ENCODE measurements around the gene FBXL13.
"Not testable (repeated sequence)": the region's sequence is repeated elsewhere in the genome, so short reads cannot be mapped to it uniquely, and the experiment has no call there.

FBXL13 gene

DNA sequence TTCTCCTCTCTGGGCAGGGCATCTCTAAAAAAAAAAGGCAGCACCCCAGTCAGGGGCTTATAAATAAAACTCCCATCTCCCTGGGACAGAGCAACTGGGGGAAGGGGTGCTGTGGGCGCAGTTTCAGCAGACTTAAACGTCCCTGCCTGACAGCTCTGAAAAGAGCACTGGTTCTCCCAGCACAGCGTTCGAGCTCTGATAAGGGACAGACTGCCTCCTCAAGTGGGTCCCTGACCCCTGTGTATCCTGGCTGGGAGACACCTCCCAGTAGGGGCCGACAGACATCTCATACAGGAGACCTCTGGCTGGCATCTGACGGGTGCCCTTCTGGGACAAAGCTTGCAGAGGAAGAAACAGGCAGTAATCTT, 32.1 kb upstream of the FBXL13 start:
- not testable (repeated sequence) for H3K27me3 ChIP-seq (ENCODE audit: insufficient read depth, low read length, poor library complexity); H4K8ac ChIP-seq (ENCODE audit: low read depth, low read length); H3K9ac ChIP-seq (ENCODE audit: low read length); H2BK5ac ChIP-seq (ENCODE audit: low read length); H4K5ac ChIP-seq (ENCODE audit: low read length); H3K27ac ChIP-seq (ENCODE audit: low read depth, low read length); H2BK120ac ChIP-seq (ENCODE audit: low read depth, low read length); H2BK15ac ChIP-seq (replicated peaks; ENCODE audit: low read depth); H3K36me3 ChIP-seq (ENCODE audit: control insufficient read depth, insufficient read depth, low read length); H3K4ac ChIP-seq (ENCODE audit: low read depth, low read length); H3K4me1 ChIP-seq (ENCODE audit: control insufficient read depth, low read depth, low read length); H3K4me2 ChIP-seq (ENCODE audit: low read length); H3K23ac ChIP-seq (ENCODE audit: low read length); H3K79me2 ChIP-seq (ENCODE audit: control insufficient read depth, insufficient read depth, low read length); H2AK5ac ChIP-seq (ENCODE audit: low read length); H3K4me3 ChIP-seq (ENCODE audit: low read length); H3K79me1 ChIP-seq (ENCODE audit: low read length)
- DNase-seq: peak; percentile 5
- peak overlapping the region; percentile 31 for H3K18ac ChIP-seq (ENCODE audit: low read length)
- H3K56ac ChIP-seq (ENCODE audit: low read length): peak overlapping the region; percentile 25
- no CpG with 5 or more reads among the region's 6 CpGs for WGBS (ENCODE audit: extremely low coverage, insufficient coverage, low lambda C conversion rate)

GRCh38 chr7:103106005-103106702, 31.6 kb upstream of the FBXL13 start:
- Histone ChIP-seq H2AK5ac (ENCODE audit: low read length) (no peak overlapping the region), H3K9ac (ENCODE audit: low read length) (no peak overlapping the region), H2BK15ac (replicated peaks; ENCODE audit: low read depth) (no peak overlapping the region), H3K4me1 (ENCODE audit: control insufficient read depth, low read depth, low read length) (no peaks in the 10 kb centered on the region), H2BK120ac (ENCODE audit: low read depth, low read length) (no peak overlapping the region), H4K8ac (ENCODE audit: low read depth, low read length) (no peak overlapping the region), H3K56ac (ENCODE audit: low read length) (no peak overlapping the region), H3K23ac (ENCODE audit: low read length) (no peak overlapping the region), H3K27me3 (ENCODE audit: insufficient read depth, low read length, poor library complexity) (no peaks in the 10 kb centered on the region), H3K18ac (ENCODE audit: low read length) (no peak overlapping the region), H3K4ac (ENCODE audit: low read depth, low read length) (no peak overlapping the region), H3K4me3 (ENCODE audit: low read length) (no peak overlapping the region), H3K27ac (ENCODE audit: low read depth, low read length) (no peak overlapping the region), H3K79me2 (ENCODE audit: control insufficient read depth, insufficient read depth, low read length) (no peaks in the 10 kb centered on the region), H3K79me1 (ENCODE audit: low read length) (no peaks in the 10 kb centered on the region), H3K36me3 (ENCODE audit: control insufficient read depth, insufficient read depth, low read length) (no peaks in the 10 kb centered on the region), H2BK5ac (ENCODE audit: low read length) (no peak overlapping the region), H3K4me2 (ENCODE audit: low read length) (no peak overlapping the region), H4K5ac (ENCODE audit: low read length) (no peak overlapping the region)
- WGBS (ENCODE audit: extremely low coverage, insufficient coverage, low lambda C conversion rate): no CpG with 5 or more reads among the region's 12 CpGs
- peak; percentile 78 for DNase-seq

DNA sequence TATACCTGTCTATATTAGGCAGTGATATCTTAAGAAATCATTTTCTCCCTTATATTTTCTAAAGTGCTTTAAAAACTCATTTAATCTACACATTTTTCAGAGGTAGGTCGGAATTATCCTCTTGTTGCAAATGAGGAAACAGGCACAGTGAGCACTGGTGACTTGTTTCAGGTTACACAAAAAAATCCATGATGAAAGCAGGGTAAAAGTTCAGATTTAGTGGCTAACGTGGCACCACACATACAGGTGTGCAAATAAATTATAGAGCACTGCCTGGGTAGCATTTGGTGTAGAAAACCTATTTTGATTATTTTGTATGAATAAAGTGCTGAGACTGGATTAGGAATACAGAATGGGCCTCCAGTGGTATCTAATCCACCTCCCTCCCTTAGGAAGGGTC, 26.9 kb upstream of the FBXL13 start:
- Histone ChIP-seq H3K27me3 (ENCODE audit: insufficient read depth, low read length, poor library complexity) (no peaks in the 10 kb centered on the region), H3K4me2 (ENCODE audit: low read length) (no peak overlapping the region), H3K36me3 (ENCODE audit: control insufficient read depth, insufficient read depth, low read length) (no peaks in the 10 kb centered on the region), H3K23ac (ENCODE audit: low read length) (no peak overlapping the region), H3K79me2 (ENCODE audit: control insufficient read depth, insufficient read depth, low read length) (no peaks in the 10 kb centered on the region), H3K27ac (ENCODE audit: low read depth, low read length) (no peak overlapping the region), H3K56ac (ENCODE audit: low read length) (no peak overlapping the region), H4K5ac (ENCODE audit: low read length) (no peak overlapping the region), H3K79me1 (ENCODE audit: low read length) (no peaks in the 10 kb centered on the region), H3K4ac (ENCODE audit: low read depth, low read length) (no peak overlapping the region), H2BK15ac (replicated peaks; ENCODE audit: low read depth) (no peak overlapping the region), H4K8ac (ENCODE audit: low read depth, low read length) (no peak overlapping the region), H2AK5ac (ENCODE audit: low read length) (no peak overlapping the region), H3K4me1 (ENCODE audit: control insufficient read depth, low read depth, low read length) (no peaks in the 10 kb centered on the region), H2BK120ac (ENCODE audit: low read depth, low read length) (no peak overlapping the region), H2BK5ac (ENCODE audit: low read length) (no peak overlapping the region), H3K18ac (ENCODE audit: low read length) (no peak overlapping the region), H3K9ac (ENCODE audit: low read length) (no peak overlapping the region), H3K4me3 (ENCODE audit: low read length) (no peak overlapping the region)
- no peak for DNase-seq
- no CpG with 5 or more reads among the region's 2 CpGs for WGBS (ENCODE audit: extremely low coverage, insufficient coverage, low lambda C conversion rate)

DNA sequence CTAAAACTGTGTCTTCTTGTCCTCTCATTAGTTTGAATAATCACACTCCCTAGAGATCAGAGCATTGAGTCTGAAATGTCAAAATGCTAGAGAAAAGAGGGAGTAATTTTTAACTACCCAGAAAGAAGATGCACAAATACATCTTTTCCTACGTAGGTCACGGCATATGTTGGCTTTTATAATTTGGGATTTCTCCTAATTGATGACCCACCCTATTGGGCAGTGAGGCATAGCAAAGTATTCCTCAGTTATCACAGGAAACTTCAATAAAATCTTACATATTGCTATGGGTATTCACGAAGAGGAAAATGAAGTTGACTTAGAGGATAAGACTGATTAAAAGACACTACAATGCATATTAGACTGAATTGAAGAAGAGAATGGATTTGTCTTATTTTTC, 25.8 kb upstream of the FBXL13 start:
- no peak overlapping the region for H2BK15ac ChIP-seq (replicated peaks; ENCODE audit: low read depth)
- H3K79me1 ChIP-seq (ENCODE audit: low read length): no peaks in the 10 kb centered on the region
- whole genome bisulfite sequencing (ENCODE audit: extremely low coverage, insufficient coverage, low lambda C conversion rate): no CpG with 5 or more reads among the region's 3 CpGs
- H2BK5ac ChIP-seq (ENCODE audit: low read length): no peak overlapping the region
- H3K56ac ChIP-seq (ENCODE audit: low read length): no peak overlapping the region
- no peaks in the 10 kb centered on the region for H3K27me3 ChIP-seq (ENCODE audit: insufficient read depth, low read length, poor library complexity)
- H4K8ac ChIP-seq (ENCODE audit: low read depth, low read length): no peak overlapping the region
- no peak overlapping the region for H3K4me3 ChIP-seq (ENCODE audit: low read length)
- no peak overlapping the region for H3K27ac ChIP-seq (ENCODE audit: low read depth, low read length)
- H3K4me2 ChIP-seq (ENCODE audit: low read length): no peak overlapping the region
- H4K5ac ChIP-seq (ENCODE audit: low read length): no peak overlapping the region
- H2BK120ac ChIP-seq (ENCODE audit: low read depth, low read length): no peak overlapping the region
- no peak for DNase-seq
- no peaks in the 10 kb centered on the region for H3K4me1 ChIP-seq (ENCODE audit: control insufficient read depth, low read depth, low read length)
- H3K9ac ChIP-seq (ENCODE audit: low read length): no peak overlapping the region
- no peaks in the 10 kb centered on the region for H3K36me3 ChIP-seq (ENCODE audit: control insufficient read depth, insufficient read depth, low read length)
- no peaks in the 10 kb centered on the region for H3K79me2 ChIP-seq (ENCODE audit: control insufficient read depth, insufficient read depth, low read length)
- no peak overlapping the region for H3K18ac ChIP-seq (ENCODE audit: low read length)
- H2AK5ac ChIP-seq (ENCODE audit: low read length): no peak overlapping the region
- no peak overlapping the region for H3K23ac ChIP-seq (ENCODE audit: low read length)
- no peak overlapping the region for H3K4ac ChIP-seq (ENCODE audit: low read depth, low read length)

DNA sequence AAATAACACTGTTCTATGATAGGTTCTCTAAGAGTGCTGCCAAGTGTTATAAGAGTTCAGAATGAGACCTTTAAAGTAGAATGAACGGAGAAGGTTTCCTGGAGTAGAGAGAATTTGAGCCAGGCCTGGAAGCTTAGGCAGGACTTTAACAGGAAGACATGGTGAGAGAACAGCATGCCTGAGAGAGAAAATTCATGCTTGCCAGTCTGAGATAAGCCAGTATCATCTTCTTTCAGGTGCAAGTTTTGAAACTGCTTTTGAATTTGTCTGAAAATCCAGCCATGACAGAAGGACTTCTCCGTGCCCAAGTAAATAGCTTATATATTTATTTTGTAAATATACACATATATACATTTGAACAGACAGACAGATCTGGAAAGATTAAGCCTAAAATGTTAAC, 22.4 kb upstream of the FBXL13 start:
- H3K18ac ChIP-seq (ENCODE audit: low read length): no peak overlapping the region
- H3K9ac ChIP-seq (ENCODE audit: low read length): no peak overlapping the region
- no peak overlapping the region for H3K56ac ChIP-seq (ENCODE audit: low read length)
- H3K23ac ChIP-seq (ENCODE audit: low read length): no peak overlapping the region
- no CpG with 5 or more reads among the region's 2 CpGs for WGBS (ENCODE audit: extremely low coverage, insufficient coverage, low lambda C conversion rate)
- no peak overlapping the region for H3K4me2 ChIP-seq (ENCODE audit: low read length)
- no peak overlapping the region for H2BK15ac ChIP-seq (replicated peaks; ENCODE audit: low read depth)
- no peak overlapping the region for H3K27ac ChIP-seq (ENCODE audit: low read depth, low read length)
- H4K8ac ChIP-seq (ENCODE audit: low read depth, low read length): no peak overlapping the region
- no peaks in the 10 kb centered on the region for H3K79me1 ChIP-seq (ENCODE audit: low read length)
- H3K79me2 ChIP-seq (ENCODE audit: control insufficient read depth, insufficient read depth, low read length): no peaks in the 10 kb centered on the region
- H3K27me3 ChIP-seq (ENCODE audit: insufficient read depth, low read length, poor library complexity): no peaks in the 10 kb centered on the region
- no peak overlapping the region for H2BK5ac ChIP-seq (ENCODE audit: low read length)
- no peak overlapping the region for H4K5ac ChIP-seq (ENCODE audit: low read length)
- H3K4me1 ChIP-seq (ENCODE audit: control insufficient read depth, low read depth, low read length): no peaks in the 10 kb centered on the region
- H3K4ac ChIP-seq (ENCODE audit: low read depth, low read length): no peak overlapping the region
- H2AK5ac ChIP-seq (ENCODE audit: low read length): no peak overlapping the region
- no peak for DNase-seq
- no peaks in the 10 kb centered on the region for H3K36me3 ChIP-seq (ENCODE audit: control insufficient read depth, insufficient read depth, low read length)
- no peak overlapping the region for H2BK120ac ChIP-seq (ENCODE audit: low read depth, low read length)
- no peak overlapping the region for H3K4me3 ChIP-seq (ENCODE audit: low read length)

- no CpG with 5 or more reads among the region's 2 CpGs for WGBS (ENCODE audit: extremely low coverage, insufficient coverage, low lambda C conversion rate)
- not testable (repeated sequence) for H2BK5ac ChIP-seq (ENCODE audit: low read length); H3K79me2 ChIP-seq (ENCODE audit: control insufficient read depth, insufficient read depth, low read length); H3K79me1 ChIP-seq (ENCODE audit: low read length); DNase-seq; H2AK5ac ChIP-seq (ENCODE audit: low read length); H3K56ac ChIP-seq (ENCODE audit: low read length); H3K36me3 ChIP-seq (ENCODE audit: control insufficient read depth, insufficient read depth, low read length); H3K27ac ChIP-seq (ENCODE audit: low read depth, low read length); H3K4me1 ChIP-seq (ENCODE audit: control insufficient read depth, low read depth, low read length); H3K18ac ChIP-seq (ENCODE audit: low read length); H3K23ac ChIP-seq (ENCODE audit: low read length); H3K4me3 ChIP-seq (ENCODE audit: low read length); H4K5ac ChIP-seq (ENCODE audit: low read length); H3K4me2 ChIP-seq (ENCODE audit: low read length); H4K8ac ChIP-seq (ENCODE audit: low read depth, low read length); H3K4ac ChIP-seq (ENCODE audit: low read depth, low read length); H3K9ac ChIP-seq (ENCODE audit: low read length); H2BK120ac ChIP-seq (ENCODE audit: low read depth, low read length); H3K27me3 ChIP-seq (ENCODE audit: insufficient read depth, low read length, poor library complexity); H2BK15ac ChIP-seq (replicated peaks; ENCODE audit: low read depth)
These were observed 21.0 kb upstream of the FBXL13 start for GRCh38 chr7:103095558-103095957.

All from mesendoderm (in vitro differentiated cells).